ENCODE results near the gene PTPN9. TPM values are rescaled to one million over a fixed set of nuclear protein-coding genes. Genes with fewer than 3 reads are reported as not detected.

The PTPN9 gene
- total and polyA plus RNA-seq, 2 of the 13 experiments (the other 11 are each of a cell fraction or from before 2014, with no cell fraction given), result 16.6 to 19.9 TPM

- no peak; the same call in 1 of the 2 replicates for TF ChIP-seq KDM4B (CRISPR knock-in tag; IDR thresholded peaks at IDR 0.05)
- TF ChIP-seq YEATS4 (CRISPR knock-in tag; IDR thresholded peaks at IDR 0.05; ENCODE audit: borderline replicate concordance), result peak; percentile 92
- TF ChIP-seq, protein P1, sequence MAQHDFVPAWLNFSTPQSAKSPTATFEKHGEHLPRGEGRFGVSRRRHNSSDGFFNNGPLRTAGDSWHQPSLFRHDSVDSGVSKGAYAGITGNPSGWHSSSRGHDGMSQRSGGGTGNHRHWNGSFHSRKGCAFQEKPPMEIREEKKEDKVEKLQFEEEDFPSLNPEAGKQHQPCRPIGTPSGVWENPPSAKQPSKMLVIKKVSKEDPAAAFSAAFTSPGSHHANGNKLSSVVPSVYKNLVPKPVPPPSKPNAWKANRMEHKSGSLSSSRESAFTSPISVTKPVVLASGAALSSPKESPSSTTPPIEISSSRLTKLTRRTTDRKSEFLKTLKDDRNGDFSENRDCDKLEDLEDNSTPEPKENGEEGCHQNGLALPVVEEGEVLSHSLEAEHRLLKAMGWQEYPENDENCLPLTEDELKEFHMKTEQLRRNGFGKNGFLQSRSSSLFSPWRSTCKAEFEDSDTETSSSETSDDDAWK (CRISPR knock-in tag; IDR thresholded peaks at IDR 0.05), result no peak
- peak; percentile 97 for TF ChIP-seq ZNF670 (CRISPR knock-in tag; IDR thresholded peaks at IDR 0.05; ENCODE audit: borderline replicate concordance)
- no peak for TF ChIP-seq CC2D1A (CRISPR knock-in tag; IDR thresholded peaks at IDR 0.05)
- TF ChIP-seq FOXO4 (CRISPR knock-in tag; conservative IDR thresholded peaks at IDR 0.05), result no peak
- TF ChIP-seq ZHX2 (IDR thresholded peaks at IDR 0.05; ENCODE audit: low read depth), result peak; percentile 38; the same call in 1 of the 2 replicates
- no peak for TF ChIP-seq ZHX2 (CRISPR knock-in tag; IDR thresholded peaks at IDR 0.05; ENCODE audit: borderline replicate concordance)
- TF ChIP-seq, protein P2, sequence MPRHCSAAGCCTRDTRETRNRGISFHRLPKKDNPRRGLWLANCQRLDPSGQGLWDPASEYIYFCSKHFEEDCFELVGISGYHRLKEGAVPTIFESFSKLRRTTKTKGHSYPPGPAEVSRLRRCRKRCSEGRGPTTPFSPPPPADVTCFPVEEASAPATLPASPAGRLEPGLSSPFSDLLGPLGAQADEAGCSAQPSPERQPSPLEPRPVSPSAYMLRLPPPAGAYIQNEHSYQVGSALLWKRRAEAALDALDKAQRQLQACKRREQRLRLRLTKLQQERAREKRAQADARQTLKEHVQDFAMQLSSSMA (CRISPR knock-in tag; IDR thresholded peaks at IDR 0.05), result no peak; the same call in 1 of the 2 replicates
- no peak for TF ChIP-seq ZNF101 (CRISPR knock-in tag; IDR thresholded peaks at IDR 0.05; ENCODE audit: borderline replicate concordance, low read depth)
- TF ChIP-seq ZBTB33 (CRISPR knock-in tag; IDR thresholded peaks at IDR 0.05), result no peak
- no peak; the same call in 1 of the 2 replicates for TF ChIP-seq SRY (CRISPR knock-in tag; IDR thresholded peaks at IDR 0.05)
- peak; percentile 75; the same call in 1 of the 2 replicates for TF ChIP-seq ZNF878 (CRISPR knock-in tag; IDR thresholded peaks at IDR 0.05)
- TF ChIP-seq MXD4 (CRISPR knock-in tag; IDR thresholded peaks at IDR 0.05), result peak; percentile 78
- TF ChIP-seq REPIN1 (CRISPR knock-in tag; IDR thresholded peaks at IDR 0.05; ENCODE audit: borderline replicate concordance, low read depth), result no peak
Measured at GRCh38 chr15:75625542-75626347, 46.6 kb upstream of the PTPN9 start, which contains the start of gene SNUPN (continued).

All from HepG2 (cell line).